Activated naive CD4-positive, alpha-beta T cell treated with anti-CD3 and anti-CD28 coated beads for 36 hours (primary cell): ENCODE measurements around the gene SCUBE1. TPM values are rescaled to one million over a fixed set of nuclear protein-coding genes. Genes with fewer than 3 reads are reported as not detected.

ENCODE experiments used
- CTCF ChIA-PET: fragments of 350-600 bp; sonication (Branson Sonifier 250); formaldehyde crosslinking; loops from one replicate; lab custom pipeline; 2021; ENCODE audit warnings: antibody characterized with exemption; lab: Charles Lee
- DNase-seq: peaks from one replicate; pipeline ENCODE4 v3.0.0-alpha.2; 2020
- H3K27ac Mint-ChIP-seq: one replicate; pipeline ENCODE4 v1.8.0; 2021; ENCODE audit warnings: mild to moderate bottlenecking, mixed read lengths
- H3K27me3 Mint-ChIP-seq: one replicate; pipeline ENCODE4 v1.8.0; 2021; ENCODE audit warnings: low read depth, mixed read lengths
- H3K36me3 Mint-ChIP-seq: one replicate; pipeline ENCODE4 v1.8.0; 2021; ENCODE audit warnings: low read depth, mixed read lengths
- H3K4me1 Mint-ChIP-seq: one replicate; pipeline ENCODE4 v1.8.0; 2021; ENCODE audit warnings: low read depth, mixed read lengths
- H3K4me3 Mint-ChIP-seq: one replicate; pipeline ENCODE4 v1.8.0; 2021; ENCODE audit warnings: mild to moderate bottlenecking, moderate library complexity, mixed read lengths
- H3K9me3 Mint-ChIP-seq: one replicate; pipeline ENCODE4 v1.8.0; 2021; ENCODE audit warnings: mixed read lengths
- intact Hi-C: fragments of 100-400 bp; cut with micrococcal nuclease; formaldehyde crosslinking; loops from one replicate; pipeline ENCODE4 v1.15.1; 2023
- total RNA-seq, 2 experiments: library from RNA; stranded (reverse); gene quantifications; one replicate each; pipeline ENCODE4 v1.2.3, GENCODE V29; 2021

SCUBE1 gene
- total RNA-seq, result not detected

DNA sequence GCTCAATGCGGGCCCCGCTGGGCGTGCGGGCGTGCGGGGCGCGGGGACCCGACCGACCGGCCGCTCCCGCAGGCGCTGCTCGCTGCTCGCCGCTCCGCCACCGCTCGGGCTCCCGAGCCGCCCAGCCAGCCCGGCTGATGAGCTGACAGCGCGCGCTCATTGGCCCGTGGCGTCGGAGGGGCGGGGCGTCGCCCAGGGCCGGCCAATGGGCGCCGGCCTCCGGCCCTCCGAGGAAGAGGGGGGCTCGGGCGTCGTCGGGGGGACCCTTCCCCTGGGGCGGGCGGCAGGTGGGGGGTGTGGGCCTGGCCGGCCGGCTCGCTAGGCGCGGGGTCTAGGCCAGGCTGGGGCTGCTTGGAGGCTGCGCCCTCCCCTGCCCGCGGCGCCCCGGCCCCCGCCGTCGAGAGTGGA is at the start of gene SCUBE1:
Gene SCUBE1, minus strand, starts transcription at position 111 of the 408 bp plus-strand sequence. CDS start 111 bp downstream, outside the sequence.
- Mint-ChIP-seq H3K27ac (no peak within 1 kb of the TSS), H3K4me1 (peaks cover 14% of the 10 kb centered on the region), H3K27me3 (peaks cover 56% of the 10 kb centered on the region), H3K36me3 (no peaks in the 10 kb centered on the region), H3K9me3 (no peaks in the 10 kb centered on the region), H3K4me3 (no peak within 1 kb of the TSS)
- intact Hi-C loops, result loop anchor here (2.0 kb wide), 1 partner anchor 156 kb away; the partner anchor contains the start of gene TTLL12
- CTCF ChIA-PET, result interaction anchor here (1.3 kb wide), 1 partner anchor 39 kb away, joined by 3 read pairs; no protein-coding TSS in a partner anchor
- peak; percentile 35 for DNase-seq

DNA sequence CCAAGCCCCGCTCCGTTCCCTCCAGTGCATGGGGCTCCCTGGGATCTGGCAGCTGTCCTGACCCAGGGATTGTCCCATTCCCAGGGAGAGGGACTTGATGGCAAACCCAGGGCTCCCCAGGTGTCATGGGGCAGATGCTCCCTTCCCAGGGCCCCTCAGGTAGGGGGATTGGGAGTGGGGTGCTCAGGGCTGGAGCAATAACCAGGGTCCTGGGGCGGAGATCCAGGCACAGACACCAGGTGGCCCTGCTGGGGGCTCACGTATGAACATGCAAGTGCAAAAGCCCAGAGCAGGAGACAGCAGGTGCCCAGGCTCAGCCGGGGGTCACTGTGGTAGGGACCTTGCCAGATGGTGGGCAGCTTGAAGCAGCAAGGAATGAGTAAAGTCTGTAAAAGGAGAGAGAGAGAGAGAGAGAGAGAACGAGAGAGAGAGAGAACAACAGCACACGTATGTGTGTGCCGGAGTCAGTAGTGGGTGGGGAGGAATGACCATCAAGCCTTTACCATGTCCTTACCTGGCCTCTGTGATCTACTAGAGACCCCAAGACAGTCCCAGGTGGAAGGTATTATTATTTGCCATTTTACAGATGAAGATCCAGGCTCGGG is 49.3 kb upstream of the SCUBE1 start:
- no peaks in the 10 kb centered on the region for H3K36me3 Mint-ChIP-seq
- DNase-seq, result no peak
- H3K9me3 Mint-ChIP-seq, result no peaks in the 10 kb centered on the region
- no peak overlapping the region for H3K27ac Mint-ChIP-seq
- CTCF ChIA-PET, result no interaction called here
- no peak overlapping the region for H3K4me3 Mint-ChIP-seq
- no peaks in the 10 kb centered on the region for H3K4me1 Mint-ChIP-seq
- peaks cover 4% of the 10 kb centered on the region for H3K27me3 Mint-ChIP-seq
- intact Hi-C loops, result no loop called here

DNA sequence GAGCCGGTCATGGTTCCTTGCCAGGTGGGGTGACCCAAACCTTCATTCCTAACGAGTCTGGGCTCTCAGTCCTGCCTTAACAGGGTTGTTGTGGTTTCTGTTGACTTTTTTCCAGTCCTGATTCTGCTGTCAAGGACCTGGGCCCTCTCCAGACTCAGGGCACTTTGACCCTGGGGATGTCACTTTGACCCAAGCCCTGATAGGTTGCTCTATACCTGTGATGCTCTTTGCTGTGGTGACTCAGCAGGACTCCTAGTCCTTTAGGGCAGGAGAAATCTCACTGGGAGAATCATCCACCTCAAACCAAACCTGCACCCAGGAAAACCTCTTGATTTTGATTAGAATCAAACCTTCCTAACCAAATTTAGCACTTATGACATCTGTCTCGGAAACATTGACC is 48.1 kb upstream of the SCUBE1 start:
- CTCF ChIA-PET, result interaction anchor here (0.8 kb wide), 1 partner anchor 14 kb away, joined by 3 read pairs; no protein-coding TSS in a partner anchor
- intact Hi-C loops, result no loop called here
- H3K36me3 Mint-ChIP-seq, result no peaks in the 10 kb centered on the region
- H3K4me1 Mint-ChIP-seq, result no peaks in the 10 kb centered on the region
- DNase-seq, result no peak
- H3K27ac Mint-ChIP-seq, result no peak overlapping the region
- peaks cover 13% of the 10 kb centered on the region for H3K27me3 Mint-ChIP-seq
- no peak overlapping the region for H3K4me3 Mint-ChIP-seq
- H3K9me3 Mint-ChIP-seq, result no peaks in the 10 kb centered on the region

DNA sequence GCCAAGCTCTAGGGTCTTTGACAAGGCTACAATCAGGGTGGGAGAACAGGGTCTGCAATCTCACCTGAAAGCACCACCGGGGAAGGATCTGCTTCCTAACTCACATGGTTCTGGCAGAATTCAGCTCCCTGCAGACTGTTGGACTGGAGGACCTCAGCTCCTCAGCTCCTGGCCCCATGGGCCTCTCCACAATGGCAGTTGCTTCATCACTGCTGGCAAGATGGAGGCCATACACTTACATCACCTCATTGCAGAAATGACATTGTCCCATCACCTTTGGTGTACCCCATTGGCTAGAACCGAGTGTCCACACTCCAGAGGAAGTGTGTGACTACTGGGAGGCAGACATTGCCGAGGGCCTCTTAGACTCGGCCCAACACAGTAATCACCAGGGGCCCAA is 47.7 kb upstream of the SCUBE1 start:
- Mint-ChIP-seq H3K9me3 (no peaks in the 10 kb centered on the region), H3K27ac (no peak overlapping the region), H3K4me3 (no peak overlapping the region), H3K36me3 (no peaks in the 10 kb centered on the region), H3K27me3 (peaks cover 15% of the 10 kb centered on the region), H3K4me1 (peaks cover under 1% of the 10 kb centered on the region)
- intact Hi-C loops, result no loop called here
- no peak for DNase-seq
- CTCF ChIA-PET, result interaction anchor here (0.8 kb wide), 1 partner anchor 14 kb away, joined by 3 read pairs; no protein-coding TSS in a partner anchor

DNA sequence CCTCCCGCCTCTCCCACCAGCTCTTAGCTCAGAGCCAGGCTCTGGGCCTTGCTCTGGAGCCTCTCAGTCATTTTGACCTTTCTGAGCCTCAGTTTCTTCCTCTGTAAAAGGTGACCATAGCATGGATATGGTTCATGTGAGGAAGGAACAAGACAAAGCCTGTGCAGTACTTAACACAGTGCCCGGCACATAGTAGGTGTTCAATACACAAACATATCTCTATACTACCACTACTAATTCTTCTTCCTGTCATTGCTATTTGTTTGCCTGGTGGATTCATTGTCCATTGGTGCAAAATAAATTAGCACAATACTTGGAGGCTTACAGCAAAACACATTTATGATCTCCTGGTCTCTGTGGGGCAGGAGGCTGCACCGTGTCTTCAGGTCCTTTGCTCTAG is 47.0 kb upstream of the SCUBE1 start:
- Mint-ChIP-seq H3K27ac (no peak overlapping the region), H3K4me3 (no peak overlapping the region), H3K9me3 (no peaks in the 10 kb centered on the region), H3K36me3 (no peaks in the 10 kb centered on the region), H3K4me1 (peaks cover 2% of the 10 kb centered on the region), H3K27me3 (peaks cover 18% of the 10 kb centered on the region)
- CTCF ChIA-PET, result interaction anchor here (1.0 kb wide), 1 partner anchor 117 kb away, joined by 4 read pairs; no protein-coding TSS in a partner anchor
- DNase-seq, result no peak
- intact Hi-C loops, result no loop called here

DNA sequence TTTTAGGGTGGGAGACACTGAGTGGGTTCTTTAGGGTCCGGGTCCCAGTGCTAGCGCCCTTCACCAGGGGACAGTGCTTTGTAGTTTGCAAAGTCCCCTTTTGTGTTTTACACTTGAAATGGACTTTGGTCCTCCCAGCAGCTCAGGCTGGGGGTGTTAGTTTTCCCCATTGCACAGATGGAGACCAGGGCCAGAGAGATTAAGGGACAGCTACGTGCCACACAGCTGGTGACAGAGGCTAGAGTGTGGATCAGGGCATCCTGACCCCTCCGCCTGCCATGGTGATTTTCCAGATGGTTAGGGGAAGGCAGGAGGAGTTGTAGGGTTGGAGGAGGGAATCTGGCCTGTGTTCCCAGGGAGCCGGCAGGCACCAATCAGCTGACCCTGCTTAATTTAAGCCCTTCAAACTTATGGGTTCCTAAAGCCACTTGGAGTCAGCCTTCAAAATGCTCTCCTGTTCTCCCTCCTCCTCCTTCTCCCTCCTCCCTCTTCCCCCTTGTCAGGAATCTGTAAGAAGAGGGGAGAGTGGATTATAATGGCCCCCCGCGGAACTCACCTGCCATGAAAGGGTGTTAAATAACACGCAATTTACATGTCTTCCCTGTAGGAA is 46.2 kb upstream of the SCUBE1 start:
- no peak overlapping the region for H3K4me3 Mint-ChIP-seq
- DNase-seq, result no peak
- intact Hi-C loops, result loop anchor here (5.0 kb wide), 1 partner anchor 493 kb away; no protein-coding TSS in a partner anchor
- CTCF ChIA-PET, result interaction anchor here (1.0 to 1.1 kb wide), 2 partner anchors 14 to 117 kb away, joined by 4 read pairs; no protein-coding TSS in a partner anchor
- H3K27me3 Mint-ChIP-seq, result peaks cover 20% of the 10 kb centered on the region
- H3K36me3 Mint-ChIP-seq, result no peaks in the 10 kb centered on the region
- peaks cover 2% of the 10 kb centered on the region for H3K4me1 Mint-ChIP-seq
- H3K9me3 Mint-ChIP-seq, result no peaks in the 10 kb centered on the region
- H3K27ac Mint-ChIP-seq, result no peak overlapping the region

DNA sequence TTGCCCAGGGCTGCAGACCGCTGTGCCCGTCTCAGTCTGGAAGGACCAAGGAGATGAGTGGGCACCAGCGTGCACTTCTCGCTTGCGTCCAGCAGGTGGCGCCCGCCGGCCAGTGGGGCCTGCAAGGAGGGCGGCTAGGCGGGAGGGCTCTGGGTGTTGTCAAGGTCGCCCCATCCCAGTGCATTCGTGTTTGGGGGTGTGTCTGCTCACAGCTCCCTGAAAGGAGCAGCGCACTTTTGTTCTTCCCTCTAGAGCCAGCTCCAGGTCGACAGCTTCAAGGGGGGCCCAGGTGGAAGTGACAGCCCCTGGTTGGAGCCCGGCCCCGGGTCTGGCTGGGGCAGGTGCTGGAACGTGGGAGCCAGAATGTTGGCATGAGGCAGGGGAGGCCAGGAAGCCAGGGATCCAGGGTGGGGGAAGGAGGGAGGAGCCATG is 45.3 kb upstream of the SCUBE1 start:
- Mint-ChIP-seq H3K9me3 (no peaks in the 10 kb centered on the region), H3K27me3 (peaks cover 20% of the 10 kb centered on the region), H3K4me3 (no peak overlapping the region), H3K36me3 (no peaks in the 10 kb centered on the region), H3K27ac (no peak overlapping the region), H3K4me1 (peaks cover 2% of the 10 kb centered on the region)
- DNase-seq, result peak; percentile 82
- CTCF ChIA-PET, result interaction anchor here (0.6 to 1.7 kb wide), 4 partner anchors 13 to 136 kb away, joined by 3 to 7 read pairs (median 4); no protein-coding TSS in a partner anchor
- intact Hi-C loops, result loop anchor here (1.0 to 5.0 kb wide), 2 partner anchors 93 to 494 kb away; no protein-coding TSS in a partner anchor

DNA sequence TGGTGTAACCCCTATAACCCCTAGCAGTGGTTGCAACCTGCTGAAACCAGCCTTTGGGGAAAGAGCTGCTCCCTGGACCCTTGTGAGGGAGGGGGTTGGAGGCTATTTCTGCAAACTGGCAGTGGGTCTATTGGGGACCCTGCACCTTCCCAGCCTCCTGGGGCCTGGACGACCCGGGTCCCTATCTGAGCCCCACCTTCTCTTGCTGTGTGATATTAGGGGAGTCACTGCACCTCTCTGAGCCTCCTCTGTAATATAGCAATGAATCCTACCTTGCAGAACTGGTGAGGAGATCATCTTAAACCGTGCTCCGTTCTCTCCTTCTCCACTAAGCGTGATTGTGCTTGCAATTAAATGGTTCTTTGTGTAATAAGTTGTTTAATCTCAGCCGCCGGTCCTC is 44.6 kb upstream of the SCUBE1 start:
- intact Hi-C loops, result loop anchor here (1.0 to 5.0 kb wide), 2 partner anchors 93 to 494 kb away; no protein-coding TSS in a partner anchor
- Mint-ChIP-seq H3K27ac (no peak overlapping the region), H3K27me3 (peaks cover 20% of the 10 kb centered on the region), H3K9me3 (no peaks in the 10 kb centered on the region), H3K4me3 (no peak overlapping the region), H3K4me1 (peaks cover 2% of the 10 kb centered on the region), H3K36me3 (no peaks in the 10 kb centered on the region)
- CTCF ChIA-PET, result interaction anchor here (1.0 to 1.7 kb wide), 4 partner anchors 20 to 497 kb away, joined by 3 to 7 read pairs (median 4); no protein-coding TSS in a partner anchor
- no peak for DNase-seq

DNA sequence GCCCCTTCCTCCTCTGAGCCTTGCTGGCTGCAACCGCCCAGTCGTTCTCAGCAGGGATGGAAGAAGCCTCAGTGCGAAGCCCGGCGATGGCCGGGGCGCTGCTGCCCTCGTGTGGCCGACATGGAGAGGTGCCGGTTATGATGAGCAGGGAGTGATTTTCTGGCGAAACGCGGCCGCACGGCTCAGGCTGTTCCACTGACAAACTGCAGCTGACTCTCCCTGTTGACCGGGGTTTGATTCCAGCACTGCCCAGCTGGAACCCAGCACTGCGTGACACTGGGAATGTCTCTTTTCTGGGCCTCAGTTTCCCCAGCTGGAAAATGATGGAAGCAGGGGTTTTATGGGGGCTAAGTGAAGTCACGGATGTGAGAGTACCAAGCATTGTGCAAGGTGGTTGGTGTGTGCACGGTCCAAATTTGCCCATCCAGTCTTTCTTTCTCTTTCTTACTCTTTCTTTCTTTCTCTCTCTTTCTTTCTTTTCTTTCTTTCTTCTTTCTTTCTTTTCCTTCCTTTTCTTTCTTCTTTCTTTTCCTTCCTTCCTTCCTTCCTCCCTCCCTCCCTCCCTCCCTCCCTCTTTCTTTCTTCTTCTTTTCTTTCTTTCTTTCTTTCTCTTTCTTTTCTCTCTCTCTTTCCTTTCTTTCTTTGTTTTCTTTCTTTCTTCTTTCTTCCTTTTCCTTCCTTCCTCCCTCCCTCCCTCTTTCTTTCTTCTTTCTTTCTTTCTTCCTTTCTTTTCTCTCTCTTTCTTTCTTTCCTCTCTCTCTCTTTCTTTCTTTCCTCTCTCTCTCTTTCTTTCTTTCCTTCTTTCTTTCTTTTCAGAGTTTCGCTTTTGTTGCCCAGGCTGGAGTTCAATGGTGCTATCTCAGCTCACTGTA is 42.8 kb upstream of the SCUBE1 start:
- no peak overlapping the region for H3K4me3 Mint-ChIP-seq
- H3K27me3 Mint-ChIP-seq, result peaks cover 20% of the 10 kb centered on the region

DNA sequence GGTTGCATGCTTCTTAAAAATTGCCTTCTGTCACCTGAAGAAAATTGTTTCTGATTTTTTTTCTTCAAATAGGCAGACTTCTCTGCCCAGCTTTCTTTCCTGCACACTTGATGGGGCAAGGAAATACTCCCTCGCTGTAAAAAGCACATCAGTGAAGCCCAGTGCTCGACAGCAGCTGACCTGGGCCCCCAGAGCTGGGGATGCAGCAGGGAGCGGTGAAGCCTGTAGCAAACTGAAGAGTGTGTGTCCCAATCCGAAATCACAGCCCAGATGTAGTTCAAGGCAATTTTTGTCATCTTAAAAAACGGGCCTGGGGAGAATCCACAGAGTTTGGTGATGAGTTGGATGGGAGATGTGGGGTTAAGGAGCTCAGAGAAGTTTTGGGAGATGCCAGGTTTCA is 41.7 kb upstream of the SCUBE1 start:
- Mint-ChIP-seq H3K4me3 (no peak overlapping the region), H3K27me3 (peaks cover 20% of the 10 kb centered on the region), H3K36me3 (no peaks in the 10 kb centered on the region), H3K4me1 (peaks cover 2% of the 10 kb centered on the region), H3K9me3 (no peaks in the 10 kb centered on the region), H3K27ac (no peak overlapping the region)
- CTCF ChIA-PET, result interaction anchor here (1.9 to 6.6 kb wide), 3 partner anchors 38 to 153 kb away, joined by 8 to 27 read pairs (median 10); no protein-coding TSS in a partner anchor
- no peak for DNase-seq
- intact Hi-C loops, result loop anchor here (1.0 to 5.0 kb wide), 4 partner anchors 38 to 497 kb away; no protein-coding TSS in a partner anchor

More for the DNA sequence above, 42.8 kb upstream of the SCUBE1 start:
- CTCF ChIA-PET, result interaction anchor here (0.6 to 6.6 kb wide), 10 partner anchors 12 to 407 kb away, joined by 3 to 27 read pairs (median 4); no protein-coding TSS in a partner anchor
- DNase-seq, result peak; percentile 78
- intact Hi-C loops, result loop anchor here (1.0 to 5.0 kb wide), 4 partner anchors 39 to 496 kb away; no protein-coding TSS in a partner anchor
- Mint-ChIP-seq H3K9me3 (no peaks in the 10 kb centered on the region), H3K4me1 (peaks cover 2% of the 10 kb centered on the region), H3K36me3 (no peaks in the 10 kb centered on the region), H3K27ac (no peak overlapping the region)

DNA sequence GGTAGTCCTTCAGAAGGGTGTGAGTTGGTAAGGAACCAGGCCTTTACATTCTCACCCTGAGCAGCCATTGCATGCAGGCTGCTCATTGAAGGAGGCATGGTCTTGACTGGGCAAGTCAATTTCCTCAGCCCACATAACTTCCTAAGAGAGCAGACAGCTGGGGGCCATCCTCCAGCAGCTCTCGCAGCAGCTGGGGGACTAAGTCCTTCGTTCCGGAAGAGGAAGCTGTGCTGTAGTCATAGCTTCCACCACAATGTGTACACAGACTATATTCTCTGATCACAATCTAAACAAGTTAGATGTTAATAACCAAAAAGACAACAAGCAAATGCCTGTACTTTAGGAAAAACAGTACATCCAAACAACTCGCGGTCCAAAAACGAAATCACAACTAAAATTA is 38.5 kb upstream of the SCUBE1 start:
- Mint-ChIP-seq H3K9me3 (no peaks in the 10 kb centered on the region), H3K27ac (no peak overlapping the region), H3K4me3 (no peak overlapping the region), H3K36me3 (no peaks in the 10 kb centered on the region), H3K27me3 (peaks cover 30% of the 10 kb centered on the region), H3K4me1 (peaks cover 2% of the 10 kb centered on the region)
- DNase-seq, result no peak
- intact Hi-C loops, result no loop called here
- CTCF ChIA-PET, result interaction anchor here (2.1 to 6.6 kb wide), 3 partner anchors 35 to 150 kb away, joined by 7 to 27 read pairs (median 8); no protein-coding TSS in a partner anchor
